Progenitor cell of endocrine pancreas (in vitro differentiated cells): ENCODE results near the gene TGFBR2. TPM values are rescaled to one million over a fixed set of nuclear protein-coding genes. Genes with fewer than 3 reads are reported as not detected.
A peak's percentile ranks its signal among the peaks of the same experiment; 100 is the strongest.

Experiments used
- DNase-seq: peaks from one replicate; pipeline ENCODE4 v3.0.0; 2021; ENCODE audit warnings: low spot score; ENCODE audit not compliant: unreplicated experiment
- H3K27ac Mint-ChIP-seq: 2 replicates; pipeline ENCODE4 v1.8.0; 2021; ENCODE audit warnings: mild to moderate bottlenecking, moderate library complexity, mixed read lengths
- H3K27me3 Mint-ChIP-seq: 2 replicates; pipeline ENCODE4 v1.8.0; 2021; ENCODE audit warnings: mixed read lengths
- H3K36me3 Mint-ChIP-seq: 2 replicates; pipeline ENCODE4 v1.8.0; 2022; ENCODE audit warnings: mixed read lengths; ENCODE audit not compliant: insufficient read depth
- H3K4me1 Mint-ChIP-seq: 2 replicates; pipeline ENCODE4 v1.8.0; 2021; ENCODE audit warnings: low read depth, mixed read lengths
- H3K4me3 Mint-ChIP-seq: 2 replicates; pipeline ENCODE4 v1.8.0; 2021; ENCODE audit warnings: low read depth, mild to moderate bottlenecking, moderate library complexity, mixed read lengths
- H3K9me3 Mint-ChIP-seq: 2 replicates; pipeline ENCODE4 v1.8.0; 2021; ENCODE audit warnings: low read depth, mixed read lengths
- CTCF ChIP-seq: fragments of 200-600 bp; sonication (generic); IDR thresholded peaks from one replicate; pipeline ENCODE4 v1.5.0; 2021; ENCODE audit warnings: antibody characterized with exemption, mild to moderate bottlenecking; ENCODE audit not compliant: unreplicated experiment
- total RNA-seq: library from RNA; stranded (reverse); gene quantifications from 2 replicates; pipeline ENCODE4 v1.2.1, GENCODE V29; 2021

Gene TGFBR2
- total RNA-seq, 1 donor from 2014 or later: 21.1 TPM

- no peak for DNase-seq
- Mint-ChIP-seq H3K9me3 (peaks cover 10% of the 10 kb centered on the region), H3K27me3 (no peaks in the 10 kb centered on the region), H3K36me3 (peaks cover 1% of the 10 kb centered on the region), H3K27ac (peak overlapping the region; percentile 23), H3K4me1 (peaks cover 31% of the 10 kb centered on the region), H3K4me3 (peak overlapping the region; percentile 12)
- no peak for TF ChIP-seq CTCF
These were observed 28.6 kb upstream of the TGFBR2 start for GRCh38 chr3:30577788-30578187.

- Mint-ChIP-seq H3K27ac (peak overlapping the region; percentile 59), H3K36me3 (peaks cover 1% of the 10 kb centered on the region), H3K9me3 (peaks cover 7% of the 10 kb centered on the region), H3K4me3 (no peak overlapping the region), H3K27me3 (no peaks in the 10 kb centered on the region), H3K4me1 (peaks cover 31% of the 10 kb centered on the region)
- DNase-seq: no peak
- no peak for TF ChIP-seq CTCF
These were observed 27.9 kb upstream of the TGFBR2 start for GRCh38 chr3:30578479-30578878.

- Mint-ChIP-seq H3K27ac (peak overlapping the region; percentile 78), H3K4me3 (no peak overlapping the region), H3K27me3 (no peaks in the 10 kb centered on the region), H3K36me3 (peaks cover 1% of the 10 kb centered on the region), H3K9me3 (peaks cover 7% of the 10 kb centered on the region), H3K4me1 (peaks cover 37% of the 10 kb centered on the region)
- no peak for TF ChIP-seq CTCF
- DNase-seq: no peak
These were observed 27.3 kb upstream of the TGFBR2 start for GRCh38 chr3:30578986-30579579.

GRCh38 chr3:30581067-30581585, 25.3 kb upstream of the TGFBR2 start:
- no peak overlapping the region for H3K4me3 Mint-ChIP-seq
- DNase-seq: no peak
- peaks cover 4% of the 10 kb centered on the region for H3K9me3 Mint-ChIP-seq
- peaks cover 1% of the 10 kb centered on the region for H3K36me3 Mint-ChIP-seq
- no peak for TF ChIP-seq CTCF
- H3K4me1 Mint-ChIP-seq: peaks cover 41% of the 10 kb centered on the region
- H3K27ac Mint-ChIP-seq: no peak overlapping the region
- H3K27me3 Mint-ChIP-seq: no peaks in the 10 kb centered on the region

- Mint-ChIP-seq H3K36me3 (peaks cover 1% of the 10 kb centered on the region), H3K9me3 (peaks cover 8% of the 10 kb centered on the region), H3K4me1 (peaks cover 36% of the 10 kb centered on the region), H3K27ac (no peak overlapping the region), H3K27me3 (no peaks in the 10 kb centered on the region), H3K4me3 (no peak overlapping the region)
- TF ChIP-seq CTCF: no peak
- no peak for DNase-seq
These were observed 24.4 kb upstream of the TGFBR2 start for GRCh38 chr3:30581982-30582381.
